Stimulated activated CD8-positive, alpha-beta memory T cell treated with anti-CD3 and anti-CD28 coated beads, Interleukin-7, amount 100 ng/mL, for 1 hour (primary cell): Measurements from ENCODE around the gene PEG3.

ENCODE experiments used
- DNase-seq, 2 donors: peaks; one replicate each; pipeline ENCODE4 v3.0.0-alpha.2; 2020; ENCODE audit warnings: low read depth in 2 of 2

The PEG3 gene

DNA sequence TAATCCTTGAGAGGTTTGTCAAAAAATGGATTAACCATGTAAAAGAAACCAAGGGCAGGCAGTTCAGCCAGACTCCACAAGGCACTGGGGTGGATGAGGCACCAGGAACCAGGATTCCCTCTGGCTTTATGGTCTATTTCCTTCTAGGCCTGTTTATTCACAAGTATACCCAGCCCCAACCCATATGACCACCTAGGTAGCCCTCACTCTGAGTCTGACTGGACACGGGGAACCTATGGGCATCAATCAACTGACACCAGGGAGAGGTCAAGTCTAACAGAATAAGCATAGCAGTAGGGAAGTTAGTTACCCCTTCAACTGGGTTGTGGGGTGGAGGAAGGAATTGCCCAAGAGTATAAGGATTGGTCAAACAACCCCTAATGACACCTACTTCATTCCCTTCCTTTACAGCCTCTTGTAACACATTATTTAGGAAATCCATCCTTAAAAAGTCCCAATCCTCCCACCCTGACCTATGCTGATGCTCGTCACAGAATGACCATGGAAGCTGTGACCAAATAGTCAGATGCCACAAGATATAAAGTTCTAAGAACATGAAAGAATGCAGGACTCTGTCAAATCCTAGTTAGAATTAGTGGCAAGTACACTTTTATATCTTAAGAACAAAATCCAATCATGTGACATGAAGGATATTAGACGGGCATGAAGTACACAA lies 31.7 kb downstream of the PEG3 start:
- no peak for DNase-seq

GRCh38 chr19:56806639-56807038 lies 33.9 kb downstream of the PEG3 start:
- DNase-seq = no peak
